ENCODE data around the gene TMCC3.

The TMCC3 gene

GRCh38 chr12:94663702-94664101 lies 13.3 kb upstream of the TMCC3 start (continued):
- no peak for TF ChIP-seq ZNF398 (tag by site-specific recombination; IDR thresholded peaks at IDR 0.05)

GRCh38 chr12:94663071-94663470 lies 12.7 kb upstream of the TMCC3 start:
- no peak overlapping the region for H3K4me3 ChIP-seq (ENCODE audit: low read depth, low read length)
- ChIA-PET CTCF (interaction anchor here (0.5 to 0.6 kb wide), 2 partner anchors 29 to 46 kb away, joined by 3 read pairs; no protein-coding TSS in a partner anchor), POLR2A (no interaction called here)
- no peak overlapping the region for H3K27ac ChIP-seq (ENCODE audit: extremely low read depth, low read depth, low read length)
- TF ChIP-seq ZNF747 (tag by site-specific recombination; IDR thresholded peaks at IDR 0.05) (no peak), ZNF558 (tag by site-specific recombination; IDR thresholded peaks at IDR 0.05) (no peak), ZNF549 (tag by site-specific recombination; IDR thresholded peaks at IDR 0.05) (no peak), ZNF707 (tag by site-specific recombination; IDR thresholded peaks at IDR 0.05) (no peak), ZNF211 (tag by site-specific recombination; IDR thresholded peaks at IDR 0.05; ENCODE audit: low read depth) (no peak), ZBTB10 (tag by site-specific recombination; IDR thresholded peaks at IDR 0.05) (no peak), ZNF76 (tag by site-specific recombination; IDR thresholded peaks at IDR 0.05; ENCODE audit: borderline replicate concordance, low read depth) (no peak), ZNF624 (tag by site-specific recombination; IDR thresholded peaks at IDR 0.05) (no peak)
- no peaks in the 10 kb centered on the region for H3K4me1 ChIP-seq (ENCODE audit: control insufficient read depth, insufficient read depth, low read length)
- no peaks in the 10 kb centered on the region for H3K9me3 ChIP-seq (ENCODE audit: control insufficient read depth, insufficient read depth, low read depth, low read length)
- no peaks in the 10 kb centered on the region for H3K36me3 ChIP-seq (ENCODE audit: control insufficient read depth in 2 of 2, insufficient read depth in 1 of 2, low read length in 2 of 2)

- TF ChIP-seq ZNF76 (tag by site-specific recombination; IDR thresholded peaks at IDR 0.05; ENCODE audit: borderline replicate concordance, low read depth) = no peak
- TF ChIP-seq PRDM6 (tag by site-specific recombination; IDR thresholded peaks at IDR 0.05) = peak; percentile 23; the same call in 1 of the 2 replicates
- ChIA-PET POLR2A (no interaction called here), CTCF (no interaction called here)
These were observed 10.1 kb upstream of the TMCC3 start for GRCh38 chr12:94660436-94660835.

GRCh38 chr12:94659346-94659930 lies 9.1 kb upstream of the TMCC3 start:
- POLR2A ChIA-PET = interaction anchor here (0.5 kb wide), 1 partner anchor 46 kb away, joined by 4 read pairs; no protein-coding TSS in a partner anchor
- H3K27ac ChIP-seq (ENCODE audit: extremely low read depth, low read depth, low read length) = no peak overlapping the region
- no peaks in the 10 kb centered on the region for H3K9me3 ChIP-seq (ENCODE audit: control insufficient read depth, insufficient read depth, low read depth, low read length)
- no peak overlapping the region for H3K4me3 ChIP-seq (ENCODE audit: low read depth, low read length)
- CTCF ChIA-PET = no interaction called here
- no peaks in the 10 kb centered on the region for H3K36me3 ChIP-seq (ENCODE audit: control insufficient read depth in 2 of 2, insufficient read depth in 1 of 2, low read length in 2 of 2)
- H3K4me1 ChIP-seq (ENCODE audit: control insufficient read depth, insufficient read depth, low read length) = no peaks in the 10 kb centered on the region
- TF ChIP-seq TRIM28 (IDR thresholded peaks at IDR 0.05; ENCODE audit: borderline replicate concordance, low read length) = no peak
- no peak for TF ChIP-seq IKZF3 (tag by site-specific recombination; IDR thresholded peaks at IDR 0.05)
- TF ChIP-seq SALL2 (tag by site-specific recombination; IDR thresholded peaks at IDR 0.05; ENCODE audit: borderline replicate concordance) = no peak
- TF ChIP-seq ZNF776 (tag by site-specific recombination; IDR thresholded peaks at IDR 0.05; ENCODE audit: borderline replicate concordance) = no peak
- TF ChIP-seq ZBTB11 (tag by site-specific recombination; conservative IDR thresholded peaks at IDR 0.05; ENCODE audit: low read depth) = no peak
- no peak for TF ChIP-seq ZNF362 (tag by site-specific recombination; IDR thresholded peaks at IDR 0.05)
- no peak for TF ChIP-seq WT1 (tag by site-specific recombination; IDR thresholded peaks at IDR 0.05)
- no peak for TF ChIP-seq ZNF140 (tag by site-specific recombination; IDR thresholded peaks at IDR 0.05)

More at GRCh38 chr12:94660436-94660835, 10.1 kb upstream of the TMCC3 start:
- no peak overlapping the region for H3K27ac ChIP-seq (ENCODE audit: extremely low read depth, low read depth, low read length)
- H3K4me1 ChIP-seq (ENCODE audit: control insufficient read depth, insufficient read depth, low read length) = no peaks in the 10 kb centered on the region
- H3K9me3 ChIP-seq (ENCODE audit: control insufficient read depth, insufficient read depth, low read depth, low read length) = no peaks in the 10 kb centered on the region
- no peak overlapping the region for H3K4me3 ChIP-seq (ENCODE audit: low read depth, low read length)
- H3K36me3 ChIP-seq (ENCODE audit: control insufficient read depth in 2 of 2, insufficient read depth in 1 of 2, low read length in 2 of 2) = no peaks in the 10 kb centered on the region
